NCI-H2081 treated with DMSO at 0.1 percent for 48 hours (cell line): Measurements from ENCODE around the gene JAK1.
"Not testable (repeated sequence)": the region's sequence is repeated elsewhere in the genome, so short reads cannot be mapped to it uniquely, and the experiment has no call there.

Source experiments
- DNase-seq: peaks from one replicate; lab custom pipeline; 2025; lab: John Stamatoyannopoulos, UW

The JAK1 gene

DNA sequence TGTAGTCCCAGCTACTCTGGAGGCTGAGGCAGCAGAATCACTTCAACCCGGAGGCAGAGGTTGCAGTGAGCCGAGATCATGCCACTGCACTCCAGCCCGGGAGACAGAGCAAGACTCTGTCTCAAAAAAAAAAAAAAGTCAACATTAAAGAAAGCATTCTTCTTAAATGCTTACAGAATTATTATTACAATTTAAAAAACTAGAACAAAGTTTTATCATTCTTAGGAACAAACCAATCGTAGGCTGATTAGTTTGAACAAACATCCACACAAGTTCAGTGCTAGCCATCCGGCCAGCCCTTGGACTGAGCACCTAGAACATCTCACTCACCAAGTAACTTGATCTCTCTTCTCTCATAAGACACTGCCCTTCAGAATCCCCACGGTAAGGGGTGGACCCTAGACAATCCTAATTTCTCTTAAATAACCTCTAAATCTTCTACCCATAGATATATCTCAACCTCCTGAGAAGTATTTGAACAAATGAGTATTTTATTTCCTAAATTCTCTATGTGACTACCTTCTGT lies 16.0 kb downstream of the JAK1 start:
- no peak for DNase-seq

DNA sequence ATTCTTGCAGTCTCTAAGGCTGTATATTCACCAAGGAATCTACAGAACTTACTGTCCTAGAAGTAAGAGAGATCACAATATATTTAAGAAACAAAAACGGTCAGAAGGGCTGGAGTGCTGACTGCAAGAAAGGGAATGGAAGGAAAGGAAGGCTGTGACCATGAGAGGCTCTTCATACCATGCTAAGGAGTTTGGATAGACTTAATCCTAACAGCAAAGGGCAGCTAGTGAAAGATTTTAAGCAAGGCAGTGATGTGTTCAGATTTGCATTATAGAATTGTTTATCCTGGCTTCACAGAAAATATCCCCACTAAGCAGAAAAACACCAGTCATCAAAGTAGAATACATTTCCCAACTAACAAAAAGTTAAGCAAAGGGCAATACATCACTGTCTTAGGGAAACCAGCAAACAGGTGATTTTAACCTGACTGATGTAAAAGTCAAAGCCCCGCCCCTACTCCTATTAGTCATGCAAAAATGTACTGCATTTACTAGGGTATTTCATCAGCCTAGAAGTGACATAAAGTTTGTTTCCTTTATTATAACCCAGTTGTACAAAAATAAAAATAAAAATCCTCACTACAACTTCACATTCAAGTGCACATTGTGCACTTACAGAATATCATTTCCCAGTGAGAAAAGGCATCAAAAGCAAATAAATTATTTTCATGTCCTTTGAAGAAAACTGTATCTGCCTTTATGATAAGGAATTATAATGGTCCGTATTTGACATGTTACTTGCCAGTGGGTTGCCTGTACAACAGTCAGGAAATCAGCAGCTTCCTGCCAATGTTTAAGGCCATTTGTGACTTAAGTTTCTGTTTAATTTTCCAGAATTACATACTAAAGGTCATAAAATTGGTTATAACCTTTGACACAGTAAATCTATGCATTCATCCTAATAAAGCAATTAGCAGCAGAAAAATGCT lies 17.2 kb downstream of the JAK1 start:
- no peak for DNase-seq

DNA sequence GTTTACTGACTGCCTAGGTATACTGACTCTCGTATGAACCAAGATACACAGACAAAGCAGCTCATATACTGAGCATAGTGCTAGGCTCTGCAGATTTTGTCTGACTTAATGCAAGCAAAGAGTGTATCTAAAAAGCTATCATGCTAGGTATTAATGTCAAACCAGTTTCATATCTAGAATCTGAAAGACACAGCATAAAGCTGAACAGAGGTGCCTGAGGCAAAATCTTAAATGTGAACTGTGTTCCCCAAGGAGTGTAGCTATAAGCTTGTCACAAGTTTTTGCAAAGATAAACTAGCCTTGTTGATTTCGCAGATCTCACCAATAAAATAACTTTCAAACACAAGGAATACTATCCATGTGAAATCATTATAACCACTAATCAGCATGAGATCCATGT lies 18.1 kb downstream of the JAK1 start:
- DNase-seq: no peak

DNA sequence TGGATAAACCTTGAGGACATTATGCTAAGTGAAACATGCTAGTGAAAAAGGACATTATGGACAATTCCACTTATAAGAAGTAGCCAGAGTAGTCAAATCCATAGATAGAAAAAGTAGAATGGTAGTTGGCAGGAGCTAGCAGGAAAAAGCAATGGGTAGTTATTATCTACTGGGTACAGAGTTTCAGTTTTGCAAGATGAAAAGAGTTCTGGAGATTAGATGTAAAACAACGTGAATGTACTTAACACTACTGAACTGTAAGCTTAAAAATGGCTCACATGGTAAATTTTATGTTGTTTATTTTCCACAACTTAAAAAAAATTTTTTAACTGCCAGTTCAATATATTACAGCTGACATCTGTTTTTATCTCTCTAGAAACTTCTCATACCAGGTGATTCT lies 19.4 kb downstream of the JAK1 start:
- no peak for DNase-seq

DNA sequence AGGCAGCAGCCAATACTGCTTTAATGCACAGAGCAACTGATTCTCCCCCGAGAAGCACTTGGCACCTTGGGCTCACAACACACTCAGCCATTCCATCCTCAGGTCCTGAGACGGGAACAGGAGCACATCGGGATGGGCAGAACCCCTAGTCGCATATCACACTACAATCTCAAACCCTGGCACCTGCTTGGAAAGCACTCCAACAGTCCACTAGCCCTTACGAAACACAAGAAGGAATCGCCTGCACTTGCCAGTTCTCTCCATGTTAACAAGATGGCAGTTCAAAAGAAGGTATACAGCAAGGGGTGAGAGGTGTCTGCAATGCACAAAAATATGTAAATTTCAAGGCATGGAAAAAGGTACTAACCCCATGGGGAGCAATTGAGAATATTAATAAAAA lies 21.4 kb downstream of the JAK1 start:
- DNase-seq: no peak

DNA sequence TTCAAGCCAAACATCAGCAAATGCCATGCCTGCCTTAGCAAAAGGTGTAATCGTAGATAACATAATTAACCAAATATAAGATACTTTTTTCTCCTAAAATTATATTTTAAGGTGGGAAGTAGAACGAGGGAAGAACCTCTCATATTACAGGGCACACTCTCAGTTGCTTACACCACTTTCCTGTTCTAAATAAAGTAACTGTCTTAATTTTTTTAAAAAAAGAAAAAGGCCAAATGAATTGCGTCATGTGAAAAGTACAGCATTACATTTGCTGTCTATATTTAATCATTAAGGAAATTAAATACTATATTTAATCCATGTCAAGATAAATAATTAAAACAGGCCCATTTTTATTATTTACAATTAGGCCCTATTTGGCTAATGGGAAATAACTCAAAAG lies 23.7 kb downstream of the JAK1 start:
- no peak for DNase-seq

DNA sequence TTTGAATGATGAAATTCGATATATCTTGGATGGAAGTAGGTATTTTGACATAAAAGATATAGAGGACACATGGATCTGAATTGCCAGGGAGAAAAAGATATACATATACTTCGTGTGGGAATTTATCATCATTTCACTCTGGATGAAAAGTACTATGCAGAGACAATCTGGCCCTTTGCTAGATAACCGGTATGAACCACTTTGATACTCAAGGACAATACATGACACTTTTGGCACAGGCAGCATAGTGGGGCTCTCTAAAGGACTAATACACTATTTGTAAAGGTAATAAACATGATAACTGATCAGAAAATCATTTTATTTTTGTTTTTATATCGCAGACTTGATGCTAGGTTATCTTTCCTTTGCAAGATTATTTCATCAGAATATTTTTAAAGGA lies 24.2 kb downstream of the JAK1 start:
- DNase-seq: no peak

DNA sequence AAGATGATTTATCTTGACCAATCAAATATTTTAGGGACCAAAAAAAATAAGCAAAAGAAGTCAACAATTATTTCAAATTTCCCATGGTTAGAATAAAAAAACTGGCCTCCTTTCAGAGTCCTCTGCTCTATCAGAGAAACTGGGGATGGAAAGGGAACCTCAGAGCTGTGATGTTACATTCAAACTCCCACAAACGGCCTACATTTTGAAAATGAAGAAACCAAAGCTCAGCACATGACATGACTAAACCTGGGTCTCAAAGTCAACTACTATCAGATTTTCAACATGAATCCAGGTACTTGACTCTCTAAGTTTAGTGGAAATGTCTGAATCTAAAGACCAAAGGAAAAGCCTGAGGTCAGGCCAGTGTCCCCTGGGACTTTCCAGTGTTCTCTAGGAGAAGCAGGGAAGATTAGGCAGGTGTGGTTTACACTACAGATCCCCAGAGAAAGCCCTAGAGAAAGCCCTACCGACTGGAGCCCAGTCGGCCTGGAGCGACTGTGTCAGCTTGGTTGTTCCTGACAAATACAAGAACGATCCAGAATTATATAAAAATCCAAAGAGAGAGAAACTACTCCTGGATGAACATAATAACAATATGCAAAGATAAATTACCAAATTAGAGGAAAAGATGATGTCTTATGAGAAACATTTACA lies 24.8 kb downstream of the JAK1 start:
- no peak for DNase-seq

DNA sequence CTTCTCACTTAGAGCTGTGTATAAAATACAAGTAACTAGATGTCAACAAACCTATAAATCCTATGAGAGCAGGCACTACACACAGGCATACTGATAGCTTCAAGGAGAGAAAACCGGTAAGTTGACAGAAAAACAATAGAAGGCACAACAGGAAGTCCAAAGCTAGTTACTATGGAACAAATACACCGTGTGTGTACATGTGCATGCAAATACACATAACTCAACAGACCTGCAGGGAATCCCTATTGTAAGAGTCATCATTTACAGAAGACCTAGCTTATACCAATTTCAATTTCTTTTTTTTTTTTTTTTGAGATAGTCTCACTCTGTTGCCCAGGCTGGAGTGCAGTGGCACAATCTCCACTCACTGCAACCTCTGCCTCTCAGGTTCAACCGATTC lies 26.3 kb downstream of the JAK1 start:
- peak; percentile 29 for DNase-seq

DNA sequence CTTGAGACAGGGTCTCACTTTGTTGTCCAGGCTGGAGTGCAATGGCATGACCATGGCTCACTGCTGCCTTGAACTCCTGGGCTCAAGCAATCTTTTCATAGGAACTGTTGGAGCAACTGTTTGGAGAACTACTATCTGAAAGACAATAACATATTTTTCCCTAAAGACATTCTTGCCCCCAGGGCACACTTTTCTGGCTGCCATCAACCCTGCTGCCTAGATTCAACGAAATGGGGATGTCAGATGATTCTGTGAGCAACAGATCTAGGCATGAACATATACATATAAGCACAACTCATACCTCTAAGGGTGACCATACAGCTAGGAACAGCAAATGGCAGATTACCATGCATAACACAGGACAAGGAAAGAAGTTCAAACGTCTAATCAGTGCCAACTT lies 27.4 kb downstream of the JAK1 start:
- no peak for DNase-seq

DNA sequence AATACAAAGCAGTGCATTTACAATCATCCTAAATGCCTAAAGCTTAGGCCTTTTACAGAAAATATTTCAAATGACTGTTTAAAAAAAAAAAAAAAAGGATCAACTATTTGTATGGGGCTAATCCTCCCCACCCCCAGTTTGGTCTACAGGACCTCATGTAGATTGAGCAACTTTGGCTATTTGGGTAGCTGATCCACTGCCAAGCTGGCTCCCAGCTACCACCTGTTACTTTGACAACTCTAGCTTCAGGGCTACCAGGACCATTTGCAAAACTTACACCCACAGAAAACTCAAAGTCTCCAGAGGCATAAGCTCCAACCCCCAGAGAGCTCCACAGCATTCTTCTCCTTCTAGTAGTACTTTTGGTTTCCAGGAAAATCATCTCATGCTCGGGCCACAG lies 29.4 kb downstream of the JAK1 start:
- no peak for DNase-seq

DNA sequence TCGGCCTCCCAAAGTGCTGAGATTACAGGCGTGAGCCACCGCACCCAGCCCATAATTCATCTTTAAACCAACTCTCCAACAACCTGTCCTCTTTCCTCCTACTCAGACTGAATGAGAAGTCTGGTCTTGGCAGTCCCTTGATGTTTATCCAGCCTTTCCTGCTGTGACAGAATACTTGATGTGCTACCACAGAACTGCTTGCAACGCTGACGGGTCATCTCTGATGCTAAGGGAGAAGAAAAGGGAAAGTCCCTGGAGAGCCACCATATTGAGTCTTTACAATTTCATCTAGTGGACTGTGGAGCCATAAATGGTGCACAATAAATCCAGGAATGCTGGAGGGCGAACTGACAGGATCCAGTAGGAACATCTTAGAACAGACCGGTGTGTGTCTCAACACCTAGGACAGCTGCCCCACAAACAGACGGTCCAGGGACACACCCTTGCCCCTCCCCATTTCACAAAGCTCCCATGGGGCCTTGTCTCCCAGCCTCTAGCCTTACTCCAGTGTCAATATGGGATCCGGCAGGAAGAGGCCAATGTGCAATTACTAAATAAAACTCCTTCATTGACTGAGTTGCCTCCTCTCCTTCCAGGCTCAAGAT lies 30.7 kb downstream of the JAK1 start:
- no peak for DNase-seq

DNA sequence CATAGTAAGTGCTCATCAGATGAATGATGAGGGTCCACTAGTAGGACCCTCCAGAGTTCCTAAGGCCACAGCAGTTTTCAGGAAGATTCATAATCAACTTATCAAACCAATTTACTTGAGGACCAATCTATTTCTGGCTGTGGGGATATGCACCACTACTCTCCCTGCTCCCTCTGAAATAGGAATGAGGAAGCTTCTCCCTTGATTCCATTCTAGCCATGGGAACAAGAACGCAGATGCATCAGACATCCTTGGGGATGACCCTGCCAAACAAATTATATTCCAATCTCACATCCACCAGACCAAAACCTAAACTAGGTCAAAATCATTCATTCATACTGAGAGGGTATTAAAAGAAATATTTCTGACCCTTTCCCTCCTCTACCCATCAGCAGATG lies 31.5 kb downstream of the JAK1 start:
- no peak for DNase-seq

DNA sequence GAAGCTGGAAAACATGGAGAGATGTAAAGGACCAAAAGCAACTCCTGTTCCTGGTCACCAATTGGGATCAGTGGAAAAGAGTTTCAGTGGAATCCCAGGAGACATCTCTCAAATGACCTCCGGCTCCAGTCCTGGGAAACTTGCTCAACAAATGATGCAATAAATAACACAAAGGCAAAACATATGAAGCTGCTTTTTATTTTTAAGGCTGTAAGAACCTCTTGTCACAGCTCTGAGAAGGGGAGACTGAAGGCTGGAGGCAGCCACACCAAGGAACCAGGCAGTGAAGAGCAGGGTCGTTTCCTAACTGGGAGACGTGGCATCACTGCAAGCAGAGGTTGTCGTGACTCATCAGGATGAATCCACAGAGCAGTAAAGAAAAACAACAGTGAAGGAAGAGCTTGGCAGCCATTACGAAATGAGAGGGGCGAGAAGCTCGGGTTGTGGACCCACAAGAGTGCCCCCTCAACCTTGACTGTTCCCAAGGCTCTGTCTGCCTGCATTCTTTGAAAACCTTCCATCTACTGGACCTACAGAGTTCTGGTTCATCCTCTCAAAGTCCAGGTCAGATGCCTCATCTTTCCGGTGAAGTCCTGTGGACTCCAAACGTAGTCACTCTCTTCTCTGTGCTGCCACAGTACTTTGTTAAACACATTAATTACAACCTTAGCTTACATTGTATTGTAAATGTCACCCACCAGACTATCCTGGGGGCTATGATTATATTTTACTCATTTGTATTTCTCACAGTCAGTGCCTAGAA lies 32.1 kb downstream of the JAK1 start:
- no peak for DNase-seq

DNA sequence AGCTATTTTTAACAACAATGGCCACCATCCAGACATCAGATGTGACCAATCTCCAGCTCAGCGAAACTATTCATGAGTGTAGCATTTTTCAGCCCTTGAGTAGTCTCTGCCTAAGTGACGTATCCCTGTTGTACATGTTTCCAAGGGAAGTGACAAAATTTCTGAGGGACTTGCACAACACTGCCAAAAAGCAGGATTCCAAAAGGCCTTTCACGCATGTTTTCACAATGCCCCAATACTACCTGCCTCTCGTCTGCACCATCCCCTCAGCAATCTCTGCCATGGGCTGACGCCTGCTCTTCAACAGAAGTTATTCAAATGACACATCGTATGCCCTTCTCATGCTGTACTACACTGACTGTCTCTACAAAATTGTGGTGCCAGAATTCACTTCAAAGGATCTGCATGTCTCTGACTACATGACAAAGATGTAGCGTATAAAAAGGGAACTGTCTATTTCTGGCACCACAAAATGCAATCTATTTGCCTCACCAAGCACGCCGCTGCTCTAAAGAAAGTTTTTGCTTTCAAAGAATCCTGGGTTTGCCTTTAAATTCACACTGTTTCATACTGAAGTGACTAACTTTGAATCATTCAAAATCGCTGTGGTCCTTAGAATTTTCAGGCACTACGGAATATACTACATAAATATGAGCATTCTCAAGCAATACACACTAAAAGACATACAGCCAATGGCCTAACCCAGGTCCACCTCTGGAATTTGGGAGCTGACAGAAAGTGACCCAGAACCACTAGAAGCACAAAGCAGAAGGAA lies 32.9 kb downstream of the JAK1 start:
- DNase-seq: no peak

DNA sequence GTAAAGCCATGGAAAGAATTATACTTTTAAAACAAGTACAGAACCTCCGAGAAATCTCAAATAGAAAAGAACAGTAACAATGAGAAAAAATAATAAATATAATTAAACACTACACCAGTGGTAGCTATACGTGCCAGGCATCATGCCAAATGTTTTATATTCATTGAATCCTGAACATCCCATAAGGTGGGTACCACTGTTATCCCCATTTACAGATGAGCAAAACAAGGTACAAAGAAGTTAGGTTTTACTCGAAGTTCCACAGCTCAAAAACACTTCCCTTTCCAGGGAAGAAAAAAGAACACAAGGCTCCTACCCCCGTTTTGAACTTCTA lies 33.4 kb downstream of the JAK1 start:
- DNase-seq: no peak

DNA sequence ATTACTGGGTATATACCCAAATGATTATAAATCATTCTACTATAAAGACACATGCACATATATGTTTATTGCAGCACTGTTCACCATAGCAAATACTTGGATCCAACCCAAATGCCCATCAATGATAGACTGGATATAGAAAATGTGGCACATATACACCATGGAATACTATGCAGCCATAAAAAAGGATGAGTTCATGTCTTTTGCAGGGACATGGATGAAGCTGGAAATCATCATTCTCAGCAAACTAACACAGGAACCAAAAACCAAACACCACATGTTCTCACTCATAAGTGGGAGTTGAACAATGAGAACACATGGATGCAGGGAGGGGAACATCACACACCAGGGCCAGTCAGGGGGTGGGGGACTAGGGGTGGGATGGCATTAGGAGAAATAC lies 35.7 kb downstream of the JAK1 start:
- not testable (repeated sequence) for DNase-seq

DNA sequence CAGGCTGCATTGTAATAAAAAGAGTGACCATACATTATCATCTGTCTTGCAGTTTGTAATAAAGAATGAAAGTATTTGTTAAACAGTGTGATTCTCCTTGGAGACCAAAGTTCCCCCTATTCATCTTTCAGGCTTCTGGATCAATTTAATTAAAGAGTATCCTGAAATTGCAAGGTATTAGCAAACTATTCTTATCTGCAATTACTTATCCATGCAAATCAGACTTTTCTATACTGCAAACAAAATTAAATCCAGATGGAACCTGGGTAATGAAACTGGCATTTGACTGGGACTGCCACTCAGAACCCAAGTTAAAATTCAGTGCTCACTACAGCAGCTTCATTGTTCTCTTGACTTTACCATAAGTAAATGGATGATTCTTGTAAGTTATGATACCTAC lies 37.1 kb downstream of the JAK1 start:
- DNase-seq: no peak

DNA sequence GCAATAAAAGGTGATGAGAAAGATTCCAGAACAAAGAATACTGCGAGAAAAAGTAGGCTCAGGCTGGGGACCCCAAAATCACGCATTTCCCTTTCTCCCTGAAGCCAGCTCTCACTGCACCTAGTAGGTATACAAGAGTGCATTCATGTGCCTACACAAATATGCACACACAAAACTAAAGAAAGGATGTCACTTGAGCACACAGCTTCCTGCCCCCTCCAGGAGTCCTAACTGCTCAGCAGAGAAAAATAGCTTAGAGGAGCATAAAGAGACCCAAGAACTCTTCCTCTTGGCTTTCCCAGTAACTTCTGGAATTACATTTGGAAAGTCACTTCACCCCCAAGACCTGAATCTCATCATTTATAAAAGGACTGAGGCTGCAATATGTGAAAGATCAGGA lies 38.0 kb downstream of the JAK1 start:
- no peak for DNase-seq

DNA sequence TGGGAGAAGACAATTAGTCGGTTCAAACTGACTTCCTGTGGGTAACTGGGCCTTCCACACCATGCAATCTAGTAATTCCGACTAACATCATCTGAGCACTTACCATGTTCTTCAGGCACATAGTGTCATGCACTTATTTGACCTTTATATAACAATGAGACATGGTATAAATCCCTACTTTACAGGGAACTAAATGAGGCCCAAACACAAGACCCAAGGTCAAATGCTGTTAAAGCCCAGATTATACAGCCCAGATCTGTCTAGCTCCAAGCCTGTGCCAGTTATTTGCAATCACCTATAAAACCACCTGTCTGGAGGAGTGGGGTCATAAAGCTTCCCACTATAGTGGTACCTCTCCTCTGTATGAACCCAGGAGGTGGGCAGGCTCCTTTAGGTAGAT lies 40.8 kb downstream of the JAK1 start:
- no peak for DNase-seq

DNA sequence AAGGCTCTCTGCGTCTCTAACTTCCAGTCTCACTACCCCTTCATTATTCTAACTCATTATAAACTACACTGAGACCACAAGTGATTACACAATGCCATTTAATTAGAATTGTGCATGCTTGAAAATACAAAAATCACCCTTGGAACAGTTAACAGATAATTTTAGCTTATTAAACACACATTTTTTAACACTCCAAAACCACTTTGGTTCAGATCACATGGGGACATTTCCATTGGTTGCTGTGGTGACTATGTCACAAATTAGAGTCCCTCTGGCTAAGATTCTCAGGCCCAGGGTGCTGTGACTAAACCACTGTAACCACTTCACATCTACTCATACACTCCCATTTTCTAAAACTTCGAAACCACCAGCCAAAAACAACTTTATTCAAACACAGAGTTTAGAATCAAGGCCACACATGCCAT lies 43.0 kb downstream of the JAK1 start:
- no peak for DNase-seq

DNA sequence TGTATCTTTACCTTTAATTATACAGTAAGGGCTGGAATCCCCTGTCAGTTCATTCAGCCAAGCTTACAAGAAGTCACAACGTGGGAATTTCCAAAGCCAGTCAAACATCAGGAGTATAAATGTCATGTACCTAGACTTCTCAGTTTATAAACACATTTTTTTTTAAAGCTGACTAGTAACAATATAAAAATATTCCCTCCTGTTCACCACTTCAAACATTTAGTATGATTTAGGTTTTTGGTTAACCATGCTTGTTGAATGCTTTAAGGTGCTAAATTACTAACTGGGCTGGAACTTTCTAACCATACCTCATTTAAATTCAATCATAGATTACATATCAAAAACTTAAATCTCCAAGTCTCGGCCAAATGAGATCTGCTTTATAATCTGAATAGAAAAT lies 44.0 kb downstream of the JAK1 start:
- no peak for DNase-seq
